Amygdala (tissue), 56 donors: ENCODE results near the gene UBE4B.

ENCODE experiments used
- DNase-seq, 56 donors: peaks; one replicate each; lab custom pipeline; 2025; lab: John Stamatoyannopoulos, UW

Gene UBE4B

DNA sequence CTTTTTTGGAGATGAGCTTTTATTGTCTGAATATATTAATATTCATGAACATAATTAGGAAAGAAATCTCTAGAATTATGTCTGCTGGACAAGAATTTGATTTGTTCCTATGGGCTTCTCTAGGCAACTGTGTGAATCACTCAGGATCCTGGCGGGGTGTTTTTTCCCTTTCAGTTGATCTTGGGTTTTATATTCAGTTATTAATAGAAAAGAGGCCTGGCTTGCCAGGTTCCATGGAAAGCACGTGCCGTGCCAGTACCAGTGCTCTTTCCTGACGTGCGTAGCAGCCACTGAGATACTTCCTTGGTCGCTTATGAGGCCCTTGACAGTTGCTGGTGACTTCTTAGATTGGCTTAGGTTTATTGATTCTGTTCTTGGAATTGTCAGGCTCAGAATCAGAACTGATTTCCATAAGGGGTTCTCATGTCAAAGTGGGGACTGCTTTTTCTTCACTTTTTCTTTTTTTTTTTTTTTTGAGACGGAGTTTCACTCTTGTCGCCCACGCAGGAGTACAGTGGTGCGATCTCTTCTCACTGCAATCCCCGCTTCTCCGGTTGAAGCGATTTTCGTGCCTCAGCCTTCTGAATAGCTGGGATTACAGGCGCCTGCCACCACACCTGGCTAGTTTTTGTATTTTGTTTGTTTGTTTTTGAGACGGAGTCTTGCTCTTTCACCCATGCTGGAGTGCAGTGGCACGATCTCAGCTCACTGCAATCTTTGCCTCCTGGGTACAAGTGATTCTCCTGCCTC lies 129.0 kb downstream of the UBE4B start:
- peak in 13 of 56 donors; percentile 3 to 48 (median 11) for DNase-seq

DNA sequence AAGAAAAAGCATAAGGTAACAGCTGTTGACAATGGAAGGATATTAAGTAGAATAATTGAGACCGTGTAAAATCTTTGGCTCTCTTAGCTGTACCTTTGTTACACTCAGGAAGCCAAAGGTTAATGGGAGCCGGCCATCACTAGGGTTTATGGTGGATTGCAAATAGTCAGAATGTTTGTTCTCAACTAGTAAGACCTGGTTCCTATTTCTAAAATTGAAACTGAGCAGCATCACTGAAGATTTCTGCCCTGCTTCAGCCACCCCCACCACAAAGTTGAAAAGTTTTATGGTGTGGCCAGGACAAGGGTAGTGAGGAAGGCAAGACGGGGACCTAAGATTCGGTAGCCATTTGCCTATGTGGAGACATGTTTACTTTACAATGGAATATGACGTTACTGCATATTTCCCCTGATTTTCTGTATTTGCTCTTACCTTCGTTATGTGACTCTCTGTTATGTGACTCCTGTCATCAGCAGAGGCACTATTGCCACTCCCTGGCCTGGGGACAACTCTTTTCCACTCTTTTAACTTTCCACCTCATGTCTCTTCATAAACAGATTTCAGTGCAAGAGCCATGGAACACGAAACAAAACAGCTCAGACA lies 136.3 kb downstream of the UBE4B start:
- DNase-seq: no peak

- no peak for DNase-seq
These were observed 137.4 kb downstream of the UBE4B start for GRCh38 chr1:10170239-10170574.

GRCh38 chr1:10171105-10171767 lies 138.5 kb downstream of the UBE4B start:
- DNase-seq: no peak

- DNase-seq: no peak
These were observed 139.4 kb downstream of the UBE4B start for GRCh38 chr1:10171995-10172669.

DNA sequence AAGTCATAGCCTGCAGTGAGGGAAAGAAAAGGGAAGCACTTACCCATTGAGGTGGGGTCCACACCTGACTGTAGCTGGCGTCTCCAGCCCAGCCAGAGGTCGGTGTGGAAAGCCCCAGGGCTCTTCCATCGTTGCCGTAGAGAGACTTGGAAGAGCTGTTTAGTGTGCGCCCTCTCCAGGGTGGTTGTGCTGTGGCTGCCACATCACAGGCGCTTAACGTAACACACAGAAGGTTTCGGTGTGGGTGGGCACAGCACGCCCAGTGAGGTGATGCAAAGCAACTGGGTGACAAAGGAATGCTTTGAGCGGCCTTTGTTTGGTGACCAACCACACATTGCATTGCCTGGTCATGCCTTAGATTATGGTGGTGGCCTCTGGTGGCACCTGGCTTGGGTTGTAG lies 140.8 kb downstream of the UBE4B start:
- no peak for DNase-seq

- DNase-seq: no peak
These were observed 145.1 kb downstream of the UBE4B start for GRCh38 chr1:10177876-10178275.

DNA sequence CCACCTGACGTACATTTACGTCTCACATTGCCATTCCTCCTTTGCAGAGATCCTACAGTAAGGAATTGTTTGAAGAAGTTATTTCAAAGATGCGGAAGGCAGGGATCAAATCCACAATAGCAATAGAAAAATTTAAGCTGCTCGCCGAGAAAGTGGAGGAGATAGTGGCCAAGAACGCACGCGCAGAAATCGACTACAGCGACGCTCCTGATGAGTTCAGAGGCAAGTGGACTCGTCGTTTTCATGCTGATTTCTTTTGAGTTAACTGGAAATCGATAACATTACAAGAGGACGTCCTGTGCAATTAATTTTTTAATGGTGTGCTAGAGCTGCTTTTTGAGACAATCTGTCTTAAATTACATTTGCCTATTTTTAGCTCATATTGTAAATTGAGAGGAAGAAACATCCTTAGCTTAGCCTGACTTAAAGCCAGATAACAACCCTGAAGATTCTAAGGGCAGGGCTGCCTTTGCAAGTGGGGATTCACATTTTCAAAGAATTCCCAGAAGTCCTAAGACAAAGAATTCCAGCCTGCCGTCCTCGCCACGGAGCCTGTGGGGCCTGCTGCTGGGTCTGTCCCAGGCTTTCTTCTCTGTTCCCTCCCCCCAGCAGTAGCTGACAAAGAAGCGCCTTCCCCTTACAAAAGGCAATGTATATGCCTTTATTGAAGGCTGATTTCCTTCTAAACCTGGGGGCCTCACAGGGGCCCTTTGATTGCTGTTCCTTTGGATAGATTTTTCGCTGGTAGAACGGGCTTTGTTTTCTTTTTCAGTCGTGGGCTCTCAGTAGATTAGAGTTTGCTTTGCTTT lies 146.0 kb downstream of the UBE4B start:
- peak in 11 of 56 donors; percentile 1 to 37 (median 9) for DNase-seq

- DNase-seq: peak in 36 of 56 donors; percentile 2 to 71 (median 36)
These were observed 146.8 kb downstream of the UBE4B start for GRCh38 chr1:10179406-10180091.

- DNase-seq: no peak
These were observed 148.4 kb downstream of the UBE4B start for GRCh38 chr1:10181154-10181553.

DNA sequence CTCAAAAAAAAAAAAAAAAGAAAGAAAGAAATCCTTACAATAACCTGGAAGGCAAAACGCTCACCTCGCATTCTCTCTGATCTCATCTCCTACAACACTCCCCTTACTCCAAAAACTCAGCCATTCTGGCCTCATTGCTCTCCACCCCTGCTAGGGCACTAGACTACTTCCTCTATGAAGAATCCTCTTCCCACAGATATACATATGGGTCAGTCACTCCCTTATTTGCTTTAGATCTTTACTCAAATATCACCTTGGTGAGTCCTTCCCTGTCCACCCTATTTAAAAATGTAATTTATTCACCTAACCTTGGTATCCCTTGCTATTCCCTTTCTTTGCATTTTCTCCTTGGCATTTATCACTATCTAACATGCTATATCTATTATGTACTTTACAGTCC lies 153.0 kb downstream of the UBE4B start:
- no peak for DNase-seq

- DNase-seq: no peak
These were observed 153.7 kb downstream of the UBE4B start for GRCh38 chr1:10186331-10187025.

- no peak for DNase-seq
These were observed 154.2 kb downstream of the UBE4B start for GRCh38 chr1:10187026-10187334.

- DNase-seq: no peak
These were observed 155.4 kb downstream of the UBE4B start for GRCh38 chr1:10188133-10188650.

- no peak for DNase-seq
These were observed 156.9 kb downstream of the UBE4B start for GRCh38 chr1:10189659-10190058.

- DNase-seq: no peak
These were observed 159.5 kb downstream of the UBE4B start for GRCh38 chr1:10192263-10192662.

- DNase-seq: no peak
These were observed 160.5 kb downstream of the UBE4B start for GRCh38 chr1:10193288-10193687.

DNA sequence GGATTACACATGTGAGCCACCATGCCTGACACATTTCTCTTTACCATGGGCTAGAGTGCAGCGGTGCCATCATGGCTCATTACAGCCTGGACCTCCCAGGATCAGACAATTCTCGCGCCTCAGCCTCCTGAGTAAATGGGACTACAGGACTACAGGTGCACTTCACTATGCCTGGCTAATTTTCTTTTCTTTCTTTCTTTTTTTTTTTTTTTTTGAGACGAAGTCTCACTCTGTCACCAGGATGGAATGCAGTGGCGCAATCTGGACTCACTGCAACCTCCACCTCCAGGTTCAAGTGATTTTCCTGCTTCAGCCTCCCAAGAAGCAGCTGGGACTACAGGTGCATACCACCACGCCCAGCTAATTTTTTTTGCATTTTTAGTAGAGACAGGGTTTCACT lies 162.8 kb downstream of the UBE4B start:
- DNase-seq: no peak

- no peak for DNase-seq
These were observed 164.2 kb downstream of the UBE4B start for GRCh38 chr1:10196976-10197375.
